Osteocyte (in vitro differentiated cells): Measurements from ENCODE around the gene ICOS. TPM values are rescaled to one million over a fixed set of nuclear protein-coding genes. Genes with fewer than 3 reads are reported as not detected.

Experiments
- DNase-seq: peaks from one replicate; pipeline ENCODE4 v3.0.0; 2021; ENCODE audit warnings: mixed read lengths; ENCODE audit not compliant: unreplicated experiment; ENCODE audit errors: extremely low spot score
- H3K27ac Mint-ChIP-seq: one replicate; pipeline ENCODE4 v1.8.0; 2021; ENCODE audit warnings: mild to moderate bottlenecking, mixed read lengths; ENCODE audit not compliant: unreplicated experiment
- H3K27me3 Mint-ChIP-seq: one replicate; pipeline ENCODE4 v1.8.0; 2021; ENCODE audit warnings: mixed read lengths; ENCODE audit not compliant: unreplicated experiment
- H3K36me3 Mint-ChIP-seq: one replicate; pipeline ENCODE4 v1.8.0; 2021; ENCODE audit warnings: mixed read lengths; ENCODE audit not compliant: unreplicated experiment
- H3K4me1 Mint-ChIP-seq: one replicate; pipeline ENCODE4 v1.8.0; 2021; ENCODE audit warnings: mixed read lengths; ENCODE audit not compliant: unreplicated experiment
- H3K4me3 Mint-ChIP-seq: one replicate; pipeline ENCODE4 v1.8.0; 2021; ENCODE audit warnings: mild to moderate bottlenecking, moderate library complexity, mixed read lengths; ENCODE audit not compliant: unreplicated experiment
- H3K9me3 Mint-ChIP-seq: one replicate; pipeline ENCODE4 v1.8.0; 2021; ENCODE audit warnings: mixed read lengths; ENCODE audit not compliant: unreplicated experiment
- CTCF ChIP-seq: fragments of 200-600 bp; sonication (generic); IDR thresholded peaks from 2 replicates; pipeline ENCODE4 v1.5.0; 2021; ENCODE audit warnings: antibody characterized with exemption, mild to moderate bottlenecking, moderate library complexity
- total RNA-seq: library from RNA; stranded (reverse); gene quantifications from 2 replicates; pipeline ENCODE4 v1.2.1, GENCODE V29; 2021

Gene ICOS
- total RNA-seq, 1 donor from 2014 or later, result not detected

- Mint-ChIP-seq H3K36me3 (no peaks in the 10 kb centered on the region), H3K4me1 (peaks cover 11% of the 10 kb centered on the region), H3K27ac (no peak overlapping the region), H3K9me3 (no peaks in the 10 kb centered on the region), H3K27me3 (peaks cover 6% of the 10 kb centered on the region), H3K4me3 (no peak overlapping the region)
- TF ChIP-seq CTCF, result no peak
- DNase-seq, result no peak
These were observed 74.3 kb downstream of the ICOS start for GRCh38 chr2:204010628-204011560.

Other genes with a start within 250 kb of the ICOS start
- gene CD28, start 230.1 kb upstream of the ICOS start, total RNA-seq, result not detected in 2 replicates
- not detected in 2 replicates for gene CTLA4, start 69.0 kb upstream of the ICOS start, total RNA-seq